Measurements from ENCODE around the gene BRD1.

- TF ChIP-seq, protein P1, sequence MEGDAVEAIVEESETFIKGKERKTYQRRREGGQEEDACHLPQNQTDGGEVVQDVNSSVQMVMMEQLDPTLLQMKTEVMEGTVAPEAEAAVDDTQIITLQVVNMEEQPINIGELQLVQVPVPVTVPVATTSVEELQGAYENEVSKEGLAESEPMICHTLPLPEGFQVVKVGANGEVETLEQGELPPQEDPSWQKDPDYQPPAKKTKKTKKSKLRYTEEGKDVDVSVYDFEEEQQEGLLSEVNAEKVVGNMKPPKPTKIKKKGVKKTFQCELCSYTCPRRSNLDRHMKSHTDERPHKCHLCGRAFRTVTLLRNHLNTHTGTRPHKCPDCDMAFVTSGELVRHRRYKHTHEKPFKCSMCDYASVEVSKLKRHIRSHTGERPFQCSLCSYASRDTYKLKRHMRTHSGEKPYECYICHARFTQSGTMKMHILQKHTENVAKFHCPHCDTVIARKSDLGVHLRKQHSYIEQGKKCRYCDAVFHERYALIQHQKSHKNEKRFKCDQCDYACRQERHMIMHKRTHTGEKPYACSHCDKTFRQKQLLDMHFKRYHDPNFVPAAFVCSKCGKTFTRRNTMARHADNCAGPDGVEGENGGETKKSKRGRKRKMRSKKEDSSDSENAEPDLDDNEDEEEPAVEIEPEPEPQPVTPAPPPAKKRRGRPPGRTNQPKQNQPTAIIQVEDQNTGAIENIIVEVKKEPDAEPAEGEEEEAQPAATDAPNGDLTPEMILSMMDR (IDR thresholded peaks at IDR 0.05) = no peak
- no peak for TF ChIP-seq POLR2A (IDR thresholded peaks at IDR 0.05)
These were observed 34.2 kb upstream of the BRD1 start for GRCh38 chr22:49861642-49862495.

All from uterus (tissue), 2 donors.